ENCODE measurements around the gene POLR3A. TPM values are rescaled to one million over a fixed set of nuclear protein-coding genes. Genes with fewer than 3 reads are reported as not detected.

The POLR3A gene
- total RNA-seq, 1 donor from 2014 or later = 14.2 TPM

- DNase-seq = peak; percentile 92
Measured at GRCh38 chr10:77943121-77943901, 86.0 kb downstream of the POLR3A start.

GRCh38 chr10:77941790-77942189, 87.5 kb downstream of the POLR3A start:
- DNase-seq = no peak

- DNase-seq = no peak
Measured at GRCh38 chr10:77940627-77941026, 88.7 kb downstream of the POLR3A start.

- no peak for DNase-seq
Measured at GRCh38 chr10:77940225-77940624, 89.1 kb downstream of the POLR3A start.

GRCh38 chr10:77939561-77940001, 89.7 kb downstream of the POLR3A start:
- peak; percentile 57 for DNase-seq

- DNase-seq = no peak
Measured at GRCh38 chr10:77936697-77937567, 92.4 kb downstream of the POLR3A start.

- DNase-seq = peak; percentile 40
Measured at GRCh38 chr10:77932016-77932715, 97.1 kb downstream of the POLR3A start.

- DNase-seq = no peak
Measured at GRCh38 chr10:77927402-77928246, 101.7 kb downstream of the POLR3A start.

- no peak for DNase-seq
Measured at GRCh38 chr10:77926566-77927401, 102.5 kb downstream of the POLR3A start, which contains the start of gene DLG5. TSS of gene DLG5 (minus strand) at chr10:77926755. CDS start at chr10:77926520, 235 bp downstream.

GRCh38 chr10:77925795-77926565, 103.3 kb downstream of the POLR3A start:
- DNase-seq = no peak

GRCh38 chr10:77925410-77925794, 103.9 kb downstream of the POLR3A start:
- peak; percentile 16 for DNase-seq

GRCh38 chr10:77922566-77923179, 106.6 kb downstream of the POLR3A start:
- DNase-seq = no peak

GRCh38 chr10:77922055-77922454, 107.3 kb downstream of the POLR3A start:
- DNase-seq = no peak

- DNase-seq = no peak
Measured at GRCh38 chr10:77921395-77921794, 107.9 kb downstream of the POLR3A start.

GRCh38 chr10:77920495-77920894, 108.8 kb downstream of the POLR3A start:
- DNase-seq = no peak

GRCh38 chr10:77919713-77920108, 109.6 kb downstream of the POLR3A start:
- no peak for DNase-seq

Data from skin of body (tissue), 2 donors.